ENCODE measurements around the gene BRICD5.

DNA sequence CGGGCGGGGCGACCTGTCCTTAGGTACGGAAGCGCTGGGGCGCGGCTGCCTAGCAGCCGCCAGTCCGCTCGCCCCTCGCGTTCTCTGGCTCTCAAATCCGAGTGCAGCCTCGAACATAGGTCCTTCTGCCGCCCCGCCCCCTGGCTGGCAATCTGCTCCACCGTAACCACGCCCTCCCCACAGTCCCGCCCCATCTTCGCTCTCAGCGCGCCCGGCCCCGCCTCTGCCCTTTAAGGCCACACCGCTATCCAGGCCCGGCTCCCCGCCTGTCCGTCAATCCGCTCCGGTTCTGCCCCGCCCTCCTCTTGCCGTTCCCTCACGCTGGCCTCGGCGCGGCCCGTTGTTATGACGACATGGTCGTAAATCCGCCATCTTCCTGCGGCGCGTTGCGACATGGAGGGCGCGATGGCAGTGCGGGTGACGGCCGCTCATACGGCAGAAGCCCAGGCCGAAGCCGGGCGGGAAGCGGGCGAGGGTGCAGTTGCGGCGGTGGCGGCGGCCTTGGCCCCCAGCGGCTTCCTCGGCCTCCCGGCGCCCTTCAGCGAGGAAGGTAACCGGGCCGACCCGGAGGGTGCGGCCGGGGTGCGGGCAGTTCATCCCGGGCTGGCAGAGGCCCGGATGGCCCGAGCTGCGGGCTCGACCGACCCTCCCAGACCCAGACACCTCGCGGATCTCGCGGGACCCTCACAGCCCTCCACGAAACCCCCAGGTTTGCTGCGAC, 12.7 kb upstream of the BRICD5 start, which contains the start of gene E4F1:
- no peak for TF ChIP-seq GATA2 (IDR thresholded peaks at IDR 0.05; ENCODE audit: low read depth, low read length)
- no peak for TF ChIP-seq GATA3 (IDR thresholded peaks at IDR 0.05; ENCODE audit: low read depth, low read length)

Measured in SH-SY5Y (cell line).